ENCODE data around the gene MTF1.
"Not testable (repeated sequence)": the region's sequence is repeated elsewhere in the genome, so short reads cannot be mapped to it uniquely, and the experiment has no call there.

MTF1 gene

GRCh38 chr1:37859507-37860345, at the start of gene MTF1:
TSS of gene MTF1 (minus strand) at chr1:37859592. CDS start at chr1:37857658, 1,934 bp downstream.
- peak; percentile 90 for DNase-seq

DNA sequence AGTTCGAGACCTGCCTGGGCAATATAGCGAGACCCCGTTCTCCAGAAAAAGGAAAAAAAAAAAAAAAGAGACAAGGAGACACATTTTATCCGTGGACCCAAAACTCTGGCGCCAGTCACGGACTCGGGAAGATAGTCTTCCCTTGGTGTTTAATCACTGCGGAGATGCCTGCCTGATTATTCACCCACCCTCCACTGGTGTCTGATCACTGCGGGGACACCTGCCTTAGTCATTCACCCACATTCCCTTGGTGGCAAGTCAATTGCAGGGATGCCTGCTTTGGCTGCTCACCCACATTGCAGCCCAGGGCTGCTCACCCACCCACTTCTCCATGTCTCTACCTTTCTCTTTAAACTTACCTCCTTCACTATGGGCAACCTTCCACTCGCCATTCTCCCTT, 49.1 kb upstream of the MTF1 start:
- DNase-seq: not testable (repeated sequence)

DNA sequence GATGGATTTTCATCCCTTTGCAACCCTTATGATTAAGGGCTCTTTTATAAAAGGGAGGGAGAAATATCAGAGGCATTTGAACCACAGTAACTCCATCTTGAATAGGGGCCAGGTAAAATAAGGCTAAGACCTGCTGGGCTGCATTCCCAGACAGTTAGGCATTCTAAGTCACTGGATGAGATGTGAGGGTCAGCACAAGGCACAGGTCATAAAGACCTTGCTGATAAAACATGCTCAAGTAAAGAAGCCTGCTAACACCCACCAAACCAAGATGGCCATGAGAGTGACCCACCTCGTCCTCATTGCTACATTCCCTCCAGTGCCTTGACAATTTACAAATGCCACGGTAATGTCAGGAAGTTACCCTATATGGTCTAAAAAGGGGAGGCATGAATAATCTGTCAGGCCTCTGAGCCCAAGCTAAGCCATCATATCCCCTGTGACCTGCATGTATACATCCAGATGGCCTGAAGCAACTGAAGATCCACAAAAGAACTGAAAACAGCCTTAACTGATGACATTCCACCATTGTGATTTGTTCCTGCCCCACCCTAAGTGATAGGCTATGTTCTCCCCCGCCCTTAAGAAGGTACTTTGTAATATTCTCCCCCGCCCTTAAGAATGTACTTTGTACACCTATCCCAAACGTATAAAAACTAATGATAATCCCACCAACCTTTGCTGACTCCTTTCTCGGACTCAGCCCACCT, 48.2 kb upstream of the MTF1 start:
- not testable (repeated sequence) for DNase-seq

DNA sequence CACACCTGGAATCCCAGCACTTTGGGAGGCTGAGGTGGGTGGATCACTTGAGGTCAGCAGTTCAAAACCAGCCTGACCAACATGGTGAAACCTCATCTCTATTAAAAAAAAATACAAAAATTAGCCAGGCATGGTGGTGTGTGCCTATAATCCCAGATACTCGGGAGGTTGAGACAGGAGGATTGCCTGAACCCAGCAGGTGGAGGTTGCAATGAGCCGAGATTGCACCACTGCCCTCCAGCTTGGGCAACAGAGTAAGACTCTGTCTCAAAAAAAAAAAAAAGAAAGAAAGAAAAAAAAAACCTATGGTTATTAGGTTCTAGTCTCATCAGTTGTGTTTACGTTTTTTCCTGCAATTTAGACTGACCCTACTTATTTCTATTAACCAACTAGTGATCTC, 47.2 kb upstream of the MTF1 start:
- not testable (repeated sequence) for DNase-seq

DNA sequence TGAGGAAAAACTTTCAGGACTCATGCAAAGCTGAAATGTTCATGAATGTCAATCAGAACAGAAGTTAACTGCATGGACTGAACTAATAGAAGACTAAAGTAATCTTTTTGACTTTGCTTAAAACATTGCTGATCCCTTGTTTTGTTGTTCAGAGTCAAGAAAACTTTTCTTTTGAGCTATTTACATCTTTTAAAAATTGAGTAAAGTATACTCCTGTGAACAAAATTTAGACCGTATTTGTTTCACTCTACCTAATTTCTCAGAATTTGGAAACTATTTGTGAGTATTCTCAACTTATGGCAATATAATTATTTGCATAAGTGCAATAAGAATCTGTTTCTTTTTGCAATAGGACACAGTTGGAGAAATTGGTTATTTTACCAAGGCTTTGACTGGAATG, 46.3 kb upstream of the MTF1 start:
- DNase-seq: no peak

- DNase-seq: not testable (repeated sequence)
Observed at GRCh38 chr1:37903921-37904320, 44.5 kb upstream of the MTF1 start.

DNA sequence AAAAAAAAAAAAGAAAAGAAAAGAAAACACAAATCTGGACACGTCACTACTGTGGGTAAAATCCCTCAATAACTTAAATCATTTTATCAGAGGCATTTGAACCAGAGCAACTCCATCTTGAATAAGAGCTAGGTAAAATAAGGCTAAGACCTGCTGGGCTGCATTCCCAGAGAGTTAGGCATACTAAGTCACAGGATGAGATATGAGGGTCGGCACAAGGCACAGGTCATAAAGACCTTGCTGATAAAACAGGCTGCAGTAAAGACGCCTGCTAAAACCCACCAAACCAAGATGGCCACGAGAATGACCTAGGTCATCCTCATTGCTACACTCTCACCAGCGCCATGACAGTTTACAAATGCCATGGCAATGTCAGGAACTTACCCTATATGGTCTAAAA, 43.6 kb upstream of the MTF1 start:
- no peak for DNase-seq

DNA sequence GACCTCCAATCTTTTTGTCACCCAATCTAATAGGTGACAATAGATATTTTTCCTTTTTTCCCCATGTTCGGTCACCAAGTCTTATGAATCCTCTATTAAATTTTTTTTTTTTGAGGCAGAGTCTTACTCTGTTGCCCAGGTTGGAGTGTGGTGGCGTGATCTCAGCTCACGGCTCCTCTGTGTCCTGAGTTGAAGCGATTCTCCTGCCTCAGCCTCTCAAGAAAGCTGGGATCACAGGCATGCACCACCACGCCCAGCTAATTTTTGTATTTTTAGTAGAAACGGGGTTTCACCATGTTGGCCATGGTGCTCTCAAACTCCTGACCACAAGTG, 42.5 kb upstream of the MTF1 start:
- no peak for DNase-seq

DNA sequence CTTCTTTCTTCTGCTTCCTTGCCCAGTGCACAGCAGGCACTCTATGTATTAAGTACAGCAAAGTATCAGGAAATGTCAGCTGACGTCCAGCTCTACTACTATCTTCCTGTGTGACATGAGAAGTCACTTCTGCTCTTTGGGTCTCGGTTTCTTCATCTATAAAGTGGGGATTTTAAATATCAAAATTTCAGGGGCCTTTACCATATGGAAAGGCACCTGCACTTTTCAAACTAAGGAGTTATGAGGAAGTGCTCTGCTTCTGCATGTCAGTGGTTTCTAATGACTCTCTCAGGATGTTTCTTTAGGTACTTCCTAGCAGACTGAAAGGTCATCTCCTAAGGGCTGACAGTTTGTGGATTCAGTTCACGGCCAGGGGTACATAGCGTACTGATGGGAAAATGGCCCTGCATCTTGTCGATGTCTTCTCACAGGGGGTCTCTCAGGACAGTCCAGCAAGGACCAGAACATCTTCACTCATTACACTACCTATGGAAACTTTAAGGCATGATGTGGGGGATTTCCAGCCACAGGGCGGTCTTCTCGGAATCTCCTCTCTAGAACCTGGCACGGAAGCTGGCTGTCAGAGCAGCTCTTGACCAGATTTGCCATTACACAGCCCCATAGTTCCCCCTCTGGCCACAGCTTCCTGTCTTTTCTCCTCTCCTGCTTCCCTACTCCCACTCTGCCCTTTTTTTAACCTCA, 42.0 kb upstream of the MTF1 start:
- peak; percentile 51 for DNase-seq

DNA sequence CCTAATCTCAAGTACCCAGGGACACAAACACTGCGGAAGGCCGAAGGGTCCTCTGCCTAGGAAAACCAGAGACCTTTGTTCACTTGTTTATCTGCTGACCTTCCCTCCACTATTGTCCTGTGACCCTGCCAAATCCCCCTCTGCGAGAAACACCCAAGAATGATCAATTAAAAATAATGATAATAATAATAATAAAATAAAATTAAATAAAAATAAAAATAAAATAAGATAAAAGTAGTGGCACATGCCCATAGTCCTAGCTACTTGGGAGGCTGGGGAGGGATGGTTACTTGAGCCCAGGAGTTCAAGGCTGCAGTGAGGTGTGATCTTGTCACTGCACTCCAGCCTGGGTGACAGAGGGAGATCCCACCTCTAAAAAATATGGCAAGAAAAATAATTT, 38.2 kb upstream of the MTF1 start:
- not testable (repeated sequence) for DNase-seq

DNA sequence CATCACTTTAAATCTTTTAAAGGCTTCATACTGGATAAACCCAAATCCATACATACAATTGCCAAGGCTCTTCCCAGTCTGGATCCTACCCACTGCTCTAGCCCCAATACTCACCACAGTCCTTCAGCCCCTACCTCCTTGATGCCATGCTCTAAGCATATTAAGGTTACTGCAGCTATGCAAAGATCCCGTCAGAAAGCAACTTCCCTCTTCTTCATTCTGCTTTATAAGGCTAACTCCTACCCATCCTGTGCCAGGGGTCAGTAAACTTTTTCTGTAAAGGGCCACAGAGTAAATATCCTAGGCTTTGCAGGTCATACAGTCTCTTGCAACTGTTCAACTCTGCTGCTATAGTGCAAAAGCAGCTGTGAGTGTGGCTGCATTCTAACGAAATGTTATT, 34.3 kb upstream of the MTF1 start:
- DNase-seq: no peak

DNA sequence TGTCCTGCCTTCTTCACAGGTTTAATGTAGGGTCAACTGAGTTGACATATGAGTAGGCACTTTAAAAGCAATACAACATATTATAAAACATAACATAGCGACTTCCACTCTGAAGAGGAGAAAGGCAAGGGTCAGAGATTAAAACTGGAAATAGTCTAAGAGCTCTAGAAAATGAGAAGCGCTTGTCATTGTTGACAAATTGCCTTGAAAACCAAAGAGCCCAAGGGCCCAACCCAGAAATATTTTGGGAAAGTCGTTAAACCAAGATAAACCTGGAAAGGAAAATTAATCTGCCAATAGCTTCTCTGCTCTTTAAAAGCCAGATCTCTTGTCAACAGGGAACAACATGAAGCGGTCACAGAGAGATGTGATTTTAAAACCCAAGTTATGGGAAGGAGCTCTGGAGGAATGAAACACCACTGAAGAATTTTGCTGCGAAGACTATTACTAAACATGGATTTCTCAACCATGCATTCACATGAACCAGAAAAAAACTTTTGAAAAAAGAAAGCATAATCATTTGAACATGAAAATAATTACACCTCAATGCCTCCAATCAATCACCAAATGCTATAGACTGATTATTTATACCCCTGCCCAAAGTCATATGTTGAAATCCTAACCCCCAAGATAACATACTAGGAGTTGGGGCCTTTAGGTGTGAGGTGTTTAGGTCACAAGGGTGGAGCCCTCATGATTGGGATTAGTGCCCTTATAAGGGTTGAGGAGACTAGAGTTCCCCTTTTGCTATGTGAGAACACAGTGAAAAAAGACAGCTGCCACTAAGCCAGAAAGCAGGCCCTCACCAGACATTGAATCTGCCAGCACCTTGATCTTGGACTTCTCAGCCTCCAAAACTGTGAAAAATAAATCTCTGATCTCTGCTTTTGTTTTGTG, 33.0 kb upstream of the MTF1 start:
- DNase-seq: no peak

DNA sequence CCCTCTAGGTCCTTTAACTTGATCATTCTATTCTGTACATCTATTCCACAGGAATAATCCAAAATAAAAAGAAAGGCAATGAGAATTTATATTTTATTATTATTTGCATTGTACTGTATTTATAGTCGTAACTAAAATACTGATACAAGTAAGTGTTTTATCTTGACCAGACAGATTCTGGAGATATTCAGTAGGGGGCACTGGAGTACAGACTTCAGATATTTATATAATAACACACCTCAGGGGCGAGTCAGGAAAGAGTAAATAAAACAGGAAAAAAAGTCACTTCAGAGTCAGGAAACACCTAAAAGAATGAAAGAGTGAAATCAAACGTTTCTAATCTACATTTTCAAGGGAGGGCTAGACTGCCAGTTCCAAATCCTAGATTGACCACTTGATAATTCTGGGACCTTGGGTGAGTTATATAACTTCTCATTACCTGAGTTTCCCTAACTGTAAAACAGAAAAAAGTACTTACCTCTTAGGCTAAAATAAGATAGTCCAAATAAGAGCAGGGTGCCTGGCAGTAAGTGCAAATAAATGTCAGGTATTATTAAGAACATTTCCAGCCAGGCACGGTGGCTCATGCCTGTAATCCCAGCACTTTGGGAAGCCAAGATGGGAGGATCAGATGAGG, 31.1 kb upstream of the MTF1 start:
- DNase-seq: peak; percentile 10

DNA sequence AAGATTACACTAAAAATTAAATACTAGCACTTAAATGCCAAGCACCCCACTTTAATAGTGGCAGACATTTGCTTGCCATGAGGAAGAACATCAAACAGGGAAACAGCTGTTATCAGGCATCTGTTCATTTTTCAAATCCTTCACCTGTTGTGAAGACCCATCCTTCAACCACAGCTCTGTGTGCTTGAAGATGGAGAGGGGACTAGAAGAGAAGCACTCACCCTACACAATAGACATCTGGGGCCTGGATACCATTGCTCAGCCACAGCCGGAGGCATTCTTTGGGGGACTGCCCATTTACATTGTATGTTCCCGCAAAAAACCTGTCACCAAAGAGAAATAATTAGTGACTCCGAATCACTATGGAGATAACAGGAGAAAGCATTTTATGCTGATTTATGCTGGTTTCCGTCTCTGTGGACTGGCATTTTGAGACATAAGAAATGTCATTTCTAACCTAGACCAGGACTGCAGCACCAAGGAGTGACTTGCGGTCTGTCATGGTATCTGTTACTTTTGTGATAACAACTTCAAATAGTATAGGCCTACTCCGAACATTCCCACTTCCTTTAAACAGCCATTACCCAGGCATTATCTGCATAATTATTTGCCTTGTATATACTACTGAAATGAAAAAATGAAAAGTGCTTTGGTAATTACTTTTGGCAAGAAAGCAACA, 28.8 kb upstream of the MTF1 start:
- no peak for DNase-seq

DNA sequence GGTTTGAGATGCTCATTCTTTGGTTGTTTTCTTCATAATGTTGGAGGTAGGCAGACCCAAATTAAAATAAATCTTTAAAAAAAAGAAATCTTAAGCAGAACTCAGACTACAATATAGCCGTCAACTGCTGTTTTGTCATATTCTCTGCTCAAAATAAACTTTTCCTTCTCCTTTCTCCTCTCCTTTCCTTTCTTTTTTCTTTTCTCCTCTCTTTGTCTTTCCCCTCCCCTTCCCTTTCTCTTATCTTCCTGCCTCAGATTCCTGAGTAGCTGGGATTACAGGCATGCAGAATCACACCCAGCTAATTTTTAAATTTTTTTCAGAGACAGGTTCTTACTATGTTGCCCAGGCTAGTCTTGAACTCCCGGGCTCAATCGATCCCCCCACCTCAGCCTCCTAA, 24.8 kb upstream of the MTF1 start:
- no peak for DNase-seq

DNA sequence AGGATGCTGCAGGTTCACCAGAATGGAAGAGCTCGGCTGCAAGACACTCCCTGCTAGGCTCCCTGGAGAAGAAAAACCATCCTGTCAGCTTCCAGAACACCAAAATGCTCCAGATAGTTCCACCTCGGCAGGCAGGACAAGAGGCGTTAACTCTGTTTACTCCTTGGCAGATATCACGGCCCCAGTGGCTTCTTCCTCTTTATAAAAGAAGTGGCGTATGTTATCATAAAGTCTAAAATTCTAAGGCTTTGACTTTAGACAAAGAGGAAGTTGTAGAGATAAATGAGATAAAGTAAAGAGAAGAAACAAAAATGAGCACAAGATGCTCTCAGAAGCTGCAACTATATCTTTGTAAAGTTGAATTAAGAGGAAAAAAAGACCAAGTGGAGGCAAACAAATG, 24.3 kb upstream of the MTF1 start:
- DNase-seq: peak; percentile 33

GRCh38 chr1:37879865-37880264, 20.5 kb upstream of the MTF1 start:
- DNase-seq: no peak

- no peak for DNase-seq
Observed at GRCh38 chr1:37878071-37878470, 18.7 kb upstream of the MTF1 start.

GRCh38 chr1:37875833-37876232, 16.4 kb upstream of the MTF1 start:
- no peak for DNase-seq

- DNase-seq: no peak
Observed at GRCh38 chr1:37872692-37873091, 13.3 kb upstream of the MTF1 start.

DNA sequence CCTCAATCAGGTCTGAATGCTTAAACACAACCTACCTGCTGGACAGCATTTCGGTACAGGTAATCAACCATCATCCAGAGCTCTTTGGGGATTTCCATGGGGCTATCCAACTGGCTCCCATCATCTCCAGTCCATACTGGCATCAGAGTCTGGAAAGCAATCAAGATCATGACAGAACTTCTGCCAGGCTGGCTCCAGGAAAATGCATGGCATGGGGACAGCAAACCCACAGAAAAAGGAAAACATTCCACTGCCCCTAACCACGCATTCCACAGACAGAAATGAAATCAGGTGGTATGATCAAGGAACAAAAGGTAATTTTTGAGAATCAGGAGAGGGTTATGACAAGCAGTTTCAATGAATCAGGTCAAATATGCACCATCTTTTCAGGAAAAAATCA, 9.1 kb upstream of the MTF1 start:
- no peak for DNase-seq

DNA sequence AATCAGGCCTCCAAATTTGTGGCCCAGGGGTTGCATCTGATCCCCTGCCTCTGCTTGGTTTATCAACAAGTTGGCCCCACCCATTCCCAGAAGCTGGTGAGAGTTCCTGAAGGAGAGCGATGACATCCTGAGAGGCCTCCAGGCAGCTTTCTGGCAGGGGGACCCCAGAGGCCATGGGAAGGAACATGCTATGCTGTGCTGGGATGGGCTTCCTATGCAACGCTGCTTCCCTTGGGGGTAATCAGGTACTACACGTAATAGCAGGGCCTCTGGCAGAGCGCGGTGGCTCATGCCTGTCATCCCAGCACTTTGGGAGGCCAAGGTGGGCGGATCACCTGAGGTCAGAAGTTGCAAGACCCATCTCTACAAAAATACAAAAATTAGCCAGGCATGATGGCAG, 8.4 kb upstream of the MTF1 start:
- DNase-seq: no peak

All from GF-D8 (cell line).